Liver (tissue), 9 donors: ENCODE results near the gene SET. TPM values are rescaled to one million over a fixed set of nuclear protein-coding genes. Genes with fewer than 3 reads are reported as not detected.
A peak's percentile ranks its signal among the peaks of the same experiment; 100 is the strongest.

Experiments
- DNase-seq: peaks from one replicate; pipeline ENCODE4 v3.0.0-alpha.2; 2017; ENCODE audit warnings: low spot score
- H3K27ac ChIP-seq, 2 donors: one replicate each; pipeline ENCODE4 v1.7.0; 2013; ENCODE audit warnings: inconsistent platforms in 2 of 2, low read length in 2 of 2, control low read depth in 1 of 2, low read depth in 1 of 2, mild to moderate bottlenecking in 1 of 2
- H3K27me3 ChIP-seq, 4 donors: one replicate each; pipeline versions ENCODE4 v1.6.1 to v1.7.0; 2013; ENCODE audit warnings: low read length in 3 of 4, inconsistent platforms in 1 of 4, mild to moderate bottlenecking in 1 of 4, moderate library complexity in 1 of 4; ENCODE audit not compliant: control insufficient read depth in 4 of 4, insufficient read depth in 4 of 4
- H3K36me3 ChIP-seq, 4 donors: one replicate each; pipeline versions ENCODE4 v1.6.1 to v1.7.0; 2013; ENCODE audit warnings: low read length in 3 of 4, mild to moderate bottlenecking in 3 of 4, low read depth in 1 of 4, moderate library complexity in 1 of 4; ENCODE audit not compliant: control insufficient read depth in 4 of 4, insufficient read depth in 3 of 4
- H3K4me1 ChIP-seq, 4 donors: one replicate each; pipeline versions ENCODE4 v1.6.1 to v1.7.0; 2013; ENCODE audit warnings: low read length in 3 of 4, mild to moderate bottlenecking in 3 of 4, moderate library complexity in 1 of 4; ENCODE audit not compliant: control insufficient read depth in 4 of 4, insufficient read depth in 4 of 4
- H3K4me3 ChIP-seq, 3 donors: one replicate each; pipeline versions ENCODE4 v1.6.1 to v1.7.0; 2013; ENCODE audit warnings: low read length in 3 of 3, control low read depth in 1 of 3, low read depth in 1 of 3, mild to moderate bottlenecking in 1 of 3
- H3K9ac ChIP-seq, 2 donors: one replicate each; pipeline ENCODE4 v1.7.0; 2013; ENCODE audit warnings: low read length in 2 of 2, mild to moderate bottlenecking in 2 of 2, moderate library complexity in 2 of 2, control low read depth in 1 of 2, low read depth in 1 of 2
- H3K9me3 ChIP-seq, 4 donors: one replicate each; pipeline versions ENCODE4 v1.6.1 to v1.7.0; 2013; ENCODE audit warnings: low read length in 3 of 4; ENCODE audit not compliant: control insufficient read depth in 4 of 4
- ATF3 ChIP-seq: IDR thresholded peaks from 2 replicates; pipeline ENCODE4 v1.6.1; 2016; ENCODE audit warnings: antibody characterized with exemption
- CTCF ChIP-seq: fragments of 150-350 bp; IDR thresholded peaks from 2 replicates; pipeline ENCODE4 v1.5.1; 2017; ENCODE audit warnings: improper control_type of control experiment, low read depth, low read length; ENCODE audit not compliant: missing input control
- EGR1 ChIP-seq, 2 donors: IDR thresholded peaks; 2 replicates each; pipeline ENCODE4 v1.6.1; 2016 to 2018; ENCODE audit warnings: antibody characterized with exemption in 2 of 2, low read depth in 2 of 2
- FOXA1 ChIP-seq: IDR thresholded peaks from 2 replicates; pipeline ENCODE4 v1.6.1; 2016; ENCODE audit warnings: antibody characterized with exemption
- FOXA2 ChIP-seq: IDR thresholded peaks from 2 replicates; pipeline ENCODE4 v1.6.1; 2016; ENCODE audit warnings: antibody characterized with exemption
- GABPA ChIP-seq, 2 donors: IDR thresholded peaks in 1 of 2; conservative IDR thresholded peaks in 1 of 2; 2 replicates each; pipeline ENCODE4 v1.6.1; 2016; ENCODE audit warnings: antibody characterized with exemption in 2 of 2, mild to moderate bottlenecking in 1 of 2, moderate library complexity in 1 of 2
- HNF4A ChIP-seq, 2 donors: conservative IDR thresholded peaks; 2 replicates each; pipeline ENCODE4 v1.6.1; 2016; ENCODE audit warnings: antibody characterized with exemption in 2 of 2, mild to moderate bottlenecking in 2 of 2
- HNF4G ChIP-seq: IDR thresholded peaks from 2 replicates; pipeline ENCODE4 v1.6.1; 2016; ENCODE audit warnings: antibody characterized with exemption
- JUND ChIP-seq, 2 donors: IDR thresholded peaks; 2 replicates each; pipeline ENCODE4 v1.6.1; 2016; ENCODE audit warnings: antibody characterized with exemption in 2 of 2
- MAX ChIP-seq: IDR thresholded peaks from 2 replicates; pipeline ENCODE4 v1.6.1; 2016; ENCODE audit warnings: antibody characterized with exemption
- NR2F2 ChIP-seq: IDR thresholded peaks from 2 replicates; pipeline ENCODE4 v1.6.1; 2016; ENCODE audit warnings: antibody characterized with exemption
- RAD21 ChIP-seq, 2 donors: IDR thresholded peaks; 2 replicates each; pipeline ENCODE4 v1.6.1; 2016; ENCODE audit warnings: antibody characterized with exemption in 2 of 2, mild to moderate bottlenecking in 2 of 2
- RXRA ChIP-seq, 2 donors: IDR thresholded peaks; 2 replicates each; pipeline ENCODE4 v1.6.1; 2017 to 2018; ENCODE audit warnings: antibody characterized with exemption in 2 of 2, mild to moderate bottlenecking in 1 of 2
- SP1 ChIP-seq: IDR thresholded peaks from 2 replicates; pipeline ENCODE4 v1.6.1; 2018; ENCODE audit warnings: antibody characterized with exemption, mild to moderate bottlenecking
- TAF1 ChIP-seq: conservative IDR thresholded peaks from 2 replicates; pipeline ENCODE4 v1.6.1; 2016; ENCODE audit warnings: antibody characterized with exemption, mild to moderate bottlenecking
- YY1 ChIP-seq: IDR thresholded peaks from 2 replicates; pipeline ENCODE4 v1.6.1; 2016; ENCODE audit warnings: antibody characterized with exemption, mild to moderate bottlenecking
- WGBS: extraction: QIAGEN DNeasy Blood & Tissue Kit; methylation state at CpG from one replicate; pipeline ENCODE4 v1.1.7; 2013; 5-methylcytosine and 5-hydroxymethylcytosine counted together
- polyA plus RNA-seq, 2 donors: library from polyadenylated mRNA; stranded (reverse) in 1 of 2; unstranded in 1 of 2; fragments of 200-250 nt in 1 of 2; fragments of >200 nt in 1 of 2; fragmentation: Nextera tagmentation in 1 of 2; extraction: Ambion mirVana in 1 of 2; gene quantifications; one replicate each; pipeline versions ENCODE4 v1.2.1 to v1.2.3, GENCODE V29; 2013 to 2015
- total RNA-seq, 2 donors: library from RNA; depleted of rRNA; stranded (reverse); fragments of >200 nt; gene quantifications; one replicate each; pipeline ENCODE4 v1.2.3, GENCODE V29; 2014
- TF ChIP-seq, protein P1 (sequence below): IDR thresholded peaks from 2 replicates; pipeline ENCODE4 v1.6.1; 2016; ENCODE audit warnings: antibody characterized with exemption
- donor health status: healthy.
- donor health status: healthy.
- donor health status: healthy.
- donor health status: healthy.
- donor health status: healthy.

The SET gene
- total and polyA plus RNA-seq, 4 donors = 58.2 to 95.6 (median 69.3) TPM

GRCh38 chr9:128722380-128723351 lies 33.6 kb downstream of the SET start:
- Histone ChIP-seq H3K27me3 (no peaks in the 10 kb centered on the region), H3K9me3 (no peaks in the 10 kb centered on the region), H3K9ac (no peak overlapping the region), H3K4me1 (peaks cover 4 to 20% (median 14%) of the 10 kb centered on the region in 4 donors), H3K27ac (no peak overlapping the region), H3K36me3 (peaks cover 0 to 8% (median under 1%) of the 10 kb centered on the region in 4 donors), H3K4me3 (no peak overlapping the region)
- TF ChIP-seq RXRA (IDR thresholded peaks at IDR 0.05) (no peak), EGR1 (IDR thresholded peaks at IDR 0.05; ENCODE audit: low read depth in 2 of 2) (no peak), SP1 (no peak), TAF1 (no peak), HNF4G (no peak), RAD21 (IDR thresholded peaks at IDR 0.05) (no peak)
- no peak for DNase-seq
- WGBS = 80% methylated on average over 9 of the region's 9 CpGs

DNA sequence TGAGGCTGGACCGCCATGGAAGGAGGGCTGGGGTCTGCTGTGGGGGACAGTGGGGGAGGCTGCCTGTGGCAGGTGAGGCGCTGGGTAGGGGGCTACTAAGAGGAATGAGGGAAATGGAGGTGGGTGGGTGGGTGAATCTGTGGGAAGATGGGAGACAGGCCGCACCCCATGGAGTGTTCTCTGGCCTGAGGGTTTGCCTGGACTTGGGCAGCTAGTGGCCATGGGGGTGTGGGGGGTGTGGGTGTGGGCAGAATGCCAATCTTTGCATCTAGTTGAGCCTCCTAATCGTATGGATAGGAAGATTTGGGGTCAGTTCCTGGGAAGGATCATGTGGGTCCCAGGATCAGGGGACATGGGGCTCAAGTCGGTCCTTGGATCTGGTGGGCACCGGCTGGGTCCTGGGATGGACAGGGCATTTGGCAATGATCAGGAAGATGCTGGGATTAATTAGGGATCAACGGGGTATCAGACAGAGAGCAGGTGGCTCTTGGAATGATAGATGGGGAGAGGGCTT lies 34.4 kb downstream of the SET start:
- H3K27me3 ChIP-seq = no peaks in the 10 kb centered on the region
- peak overlapping the region; percentile 30 to 41 for H3K9ac ChIP-seq
- no peaks in the 10 kb centered on the region for H3K9me3 ChIP-seq
- H3K36me3 ChIP-seq = peaks cover 0 to 8% (median under 1%) of the 10 kb centered on the region in 4 donors
- no peak for DNase-seq
- H3K4me3 ChIP-seq = peak overlapping the region; percentile 76 to 91 (median 81)
- peak overlapping the region; percentile 32 for H3K27ac ChIP-seq
- H3K4me1 ChIP-seq = peaks cover 4 to 20% (median 14%) of the 10 kb centered on the region in 4 donors
- no peak for TF ChIP-seq FOXA1
- no peak for TF ChIP-seq MAX
- 51% methylated on average over 7 of the region's 7 CpGs for WGBS

GRCh38 chr9:128723866-128724743 lies 35.1 kb downstream of the SET start, which contains the start of gene ZDHHC12:
TSS of gene ZDHHC12 (minus strand) at chr9:128724127. CDS start at chr9:128724093, 34 bp downstream.
- H3K9me3 ChIP-seq = no peaks in the 10 kb centered on the region
- H3K9ac ChIP-seq = peak within 1 kb of the TSS; percentile 30 to 57
- H3K27ac ChIP-seq = peak within 1 kb of the TSS; percentile 32
- peak within 1 kb of the TSS; percentile 76 to 91 (median 81) for H3K4me3 ChIP-seq
- H3K4me1 ChIP-seq = peaks cover 4 to 20% (median 14%) of the 10 kb centered on the region in 4 donors
- H3K36me3 ChIP-seq = peaks cover 0 to 8% (median under 1%) of the 10 kb centered on the region in 4 donors
- H3K27me3 ChIP-seq = no peaks in the 10 kb centered on the region
- WGBS = 2% methylated on average over 68 of the region's 68 CpGs
- peak; percentile 95 for DNase-seq
- TF ChIP-seq SP1 (peak; percentile 71), EGR1 (IDR thresholded peaks at IDR 0.05; ENCODE audit: low read depth in 2 of 2) (peak; percentile 88 to 95), HNF4G (no peak), FOXA2 (no peak), RXRA (IDR thresholded peaks at IDR 0.05) (no peak), TAF1 (no peak), NR2F2 (no peak), FOXA1 (no peak), RAD21 (IDR thresholded peaks at IDR 0.05) (no peak), HNF4A (conservative IDR thresholded peaks at IDR 0.05) (no peak), JUND (IDR thresholded peaks at IDR 0.05) (no peak), CTCF (no peak), MAX (no peak), ATF3 (no peak), YY1 (peak; percentile 71), GABPA (IDR thresholded peaks at IDR 0.05 in 1 of 2, conservative IDR thresholded peaks at IDR 0.05 in 1 of 2) (peak in 1 of 2 donors; percentile 39)
- TF ChIP-seq, protein P1, sequence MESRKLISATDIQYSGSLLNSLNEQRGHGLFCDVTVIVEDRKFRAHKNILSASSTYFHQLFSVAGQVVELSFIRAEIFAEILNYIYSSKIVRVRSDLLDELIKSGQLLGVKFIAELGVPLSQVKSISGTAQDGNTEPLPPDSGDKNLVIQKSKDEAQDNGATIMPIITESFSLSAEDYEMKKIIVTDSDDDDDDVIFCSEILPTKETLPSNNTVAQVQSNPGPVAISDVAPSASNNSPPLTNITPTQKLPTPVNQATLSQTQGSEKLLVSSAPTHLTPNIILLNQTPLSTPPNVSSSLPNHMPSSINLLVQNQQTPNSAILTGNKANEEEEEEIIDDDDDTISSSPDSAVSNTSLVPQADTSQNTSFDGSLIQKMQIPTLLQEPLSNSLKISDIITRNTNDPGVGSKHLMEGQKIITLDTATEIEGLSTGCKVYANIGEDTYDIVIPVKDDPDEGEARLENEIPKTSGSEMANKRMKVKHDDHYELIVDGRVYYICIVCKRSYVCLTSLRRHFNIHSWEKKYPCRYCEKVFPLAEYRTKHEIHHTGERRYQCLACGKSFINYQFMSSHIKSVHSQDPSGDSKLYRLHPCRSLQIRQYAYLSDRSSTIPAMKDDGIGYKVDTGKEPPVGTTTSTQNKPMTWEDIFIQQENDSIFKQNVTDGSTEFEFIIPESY = no peak
